ENCODE measurements around the gene KRTAP10-4.

Gene KRTAP10-4

DNA sequence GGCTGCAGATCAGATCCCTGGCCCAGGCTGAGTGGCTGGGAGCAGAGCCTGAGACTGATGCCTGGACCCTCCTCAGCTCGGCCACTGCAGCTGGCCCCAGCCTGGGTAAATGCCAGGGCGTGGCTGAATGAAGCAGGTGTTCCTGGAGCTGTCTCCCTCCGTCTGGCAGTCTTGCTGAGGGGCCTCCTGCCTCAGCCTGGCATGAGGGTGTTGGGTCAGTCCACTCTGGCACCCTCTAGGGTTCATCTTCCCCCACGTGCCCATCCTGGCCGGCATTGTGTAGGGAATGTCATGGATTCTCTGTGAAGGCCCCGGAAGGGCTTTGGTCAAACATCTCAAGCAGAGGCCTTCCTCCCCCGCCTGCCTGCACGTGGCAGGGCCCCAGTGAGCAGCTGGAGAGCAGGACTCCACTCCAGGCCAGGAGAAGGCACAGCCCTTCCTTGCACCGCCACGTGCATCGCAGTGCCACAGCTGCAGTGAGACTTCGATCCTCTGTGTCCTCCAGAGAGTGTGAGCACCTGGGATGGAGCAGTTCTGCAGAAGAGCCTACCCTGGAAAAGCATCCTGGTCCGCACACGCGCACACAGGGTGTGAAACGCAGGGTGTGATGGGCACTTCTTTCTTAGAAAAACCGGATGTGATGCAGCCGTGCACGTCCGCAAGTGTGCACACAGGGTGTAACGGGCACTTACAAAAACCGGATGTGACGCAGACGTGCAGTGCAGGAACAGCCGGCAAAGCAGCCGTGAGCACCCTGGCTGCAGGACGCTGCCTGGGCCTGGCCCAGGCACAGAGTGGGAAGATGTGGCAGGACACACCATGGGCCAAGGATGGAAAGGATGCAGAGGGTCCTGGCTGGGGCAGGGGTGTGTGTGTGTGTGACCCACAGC, 4.6 kb upstream of the KRTAP10-4 start:
- H3K36me3 ChIP-seq = no peaks in the 10 kb centered on the region
- H3K27me3 ChIP-seq = peaks cover 12% of the 10 kb centered on the region
- no peaks in the 10 kb centered on the region for H3K9me3 ChIP-seq
- H3K4me1 ChIP-seq (ENCODE audit: control insufficient read depth in 1 of 2, insufficient read depth in 1 of 2, low read depth in 1 of 2, low read length in 1 of 2) = peaks cover 0 to 5% of the 10 kb centered on the region in 2 experiments
- H3K4me3 ChIP-seq (ENCODE audit: low read depth in 1 of 2, low read length in 1 of 2) = no peak overlapping the region
- no peak overlapping the region for H3K27ac ChIP-seq
- TF ChIP-seq, protein P1, sequence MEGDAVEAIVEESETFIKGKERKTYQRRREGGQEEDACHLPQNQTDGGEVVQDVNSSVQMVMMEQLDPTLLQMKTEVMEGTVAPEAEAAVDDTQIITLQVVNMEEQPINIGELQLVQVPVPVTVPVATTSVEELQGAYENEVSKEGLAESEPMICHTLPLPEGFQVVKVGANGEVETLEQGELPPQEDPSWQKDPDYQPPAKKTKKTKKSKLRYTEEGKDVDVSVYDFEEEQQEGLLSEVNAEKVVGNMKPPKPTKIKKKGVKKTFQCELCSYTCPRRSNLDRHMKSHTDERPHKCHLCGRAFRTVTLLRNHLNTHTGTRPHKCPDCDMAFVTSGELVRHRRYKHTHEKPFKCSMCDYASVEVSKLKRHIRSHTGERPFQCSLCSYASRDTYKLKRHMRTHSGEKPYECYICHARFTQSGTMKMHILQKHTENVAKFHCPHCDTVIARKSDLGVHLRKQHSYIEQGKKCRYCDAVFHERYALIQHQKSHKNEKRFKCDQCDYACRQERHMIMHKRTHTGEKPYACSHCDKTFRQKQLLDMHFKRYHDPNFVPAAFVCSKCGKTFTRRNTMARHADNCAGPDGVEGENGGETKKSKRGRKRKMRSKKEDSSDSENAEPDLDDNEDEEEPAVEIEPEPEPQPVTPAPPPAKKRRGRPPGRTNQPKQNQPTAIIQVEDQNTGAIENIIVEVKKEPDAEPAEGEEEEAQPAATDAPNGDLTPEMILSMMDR (IDR thresholded peaks at IDR 0.05) = no peak

DNA sequence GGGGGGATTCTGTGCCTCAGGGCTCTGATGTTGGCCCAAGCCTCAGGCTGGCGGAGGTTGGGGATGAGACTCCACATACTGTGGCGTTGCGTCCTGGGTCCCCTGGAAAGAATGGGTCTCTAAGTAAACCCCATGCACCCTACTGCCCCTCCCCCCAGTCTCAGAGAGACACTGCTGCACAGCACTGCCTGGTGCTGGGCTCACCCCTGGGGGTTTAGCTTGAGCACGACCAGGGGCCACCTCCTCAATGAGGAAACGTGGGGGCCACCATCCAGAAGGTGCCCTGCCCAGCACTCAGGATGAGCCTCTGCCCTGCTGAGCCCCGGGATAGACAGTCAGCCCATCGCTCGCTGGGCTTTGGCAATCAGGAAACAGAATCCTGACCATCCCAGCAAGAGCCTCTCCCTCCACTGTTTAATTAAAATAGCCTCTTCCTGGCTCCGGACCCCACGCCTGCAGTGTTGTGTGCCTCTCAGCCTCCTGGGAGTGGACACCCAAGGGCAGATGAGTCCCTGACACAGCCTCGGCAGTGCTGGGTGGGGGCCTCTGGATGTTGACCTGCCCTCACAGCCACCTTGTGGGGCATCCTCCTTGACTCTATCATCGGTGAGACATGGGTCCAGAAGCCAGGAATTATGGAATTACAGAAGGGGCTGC, 3.5 kb upstream of the KRTAP10-4 start:
- TF ChIP-seq, protein P1 (IDR thresholded peaks at IDR 0.05) = no peak
- H3K27ac ChIP-seq = no peak overlapping the region
- no peaks in the 10 kb centered on the region for H3K9me3 ChIP-seq
- no peak overlapping the region for H3K4me3 ChIP-seq (ENCODE audit: low read depth in 1 of 2, low read length in 1 of 2)
- no peaks in the 10 kb centered on the region for H3K36me3 ChIP-seq
- peaks cover 20% of the 10 kb centered on the region for H3K27me3 ChIP-seq
- H3K4me1 ChIP-seq (ENCODE audit: control insufficient read depth in 1 of 2, insufficient read depth in 1 of 2, low read depth in 1 of 2, low read length in 1 of 2) = peaks cover 0 to 5% of the 10 kb centered on the region in 2 experiments

DNA sequence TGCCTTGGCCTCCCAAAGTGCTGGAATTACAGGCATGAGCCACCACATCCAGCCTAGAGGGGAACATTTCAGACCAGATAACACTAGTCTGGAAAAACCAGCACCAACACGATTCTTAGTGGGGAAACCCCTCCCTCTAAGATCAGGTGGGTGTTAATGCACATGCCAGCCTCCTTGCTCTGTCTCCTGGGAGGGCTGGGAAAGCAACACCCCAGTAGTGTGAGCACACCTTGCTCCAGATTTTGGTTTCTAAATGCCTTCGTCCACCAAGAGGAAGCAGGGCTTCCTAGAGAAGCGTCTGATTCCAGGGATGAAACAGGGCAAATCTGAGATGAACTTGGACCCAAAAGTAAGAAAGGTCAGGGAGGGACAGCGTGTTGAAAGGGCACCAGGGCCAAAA, 2.2 kb upstream of the KRTAP10-4 start:
- H3K4me3 ChIP-seq (ENCODE audit: low read depth in 1 of 2, low read length in 1 of 2) = no peak overlapping the region
- no peaks in the 10 kb centered on the region for H3K36me3 ChIP-seq
- peaks cover 22% of the 10 kb centered on the region for H3K27me3 ChIP-seq
- no peak overlapping the region for H3K27ac ChIP-seq
- H3K9me3 ChIP-seq = no peaks in the 10 kb centered on the region
- TF ChIP-seq, protein P1 (IDR thresholded peaks at IDR 0.05) = no peak
- H3K4me1 ChIP-seq (ENCODE audit: control insufficient read depth in 1 of 2, insufficient read depth in 1 of 2, low read depth in 1 of 2, low read length in 1 of 2) = peaks cover 0 to 3% of the 10 kb centered on the region in 2 experiments

DNA sequence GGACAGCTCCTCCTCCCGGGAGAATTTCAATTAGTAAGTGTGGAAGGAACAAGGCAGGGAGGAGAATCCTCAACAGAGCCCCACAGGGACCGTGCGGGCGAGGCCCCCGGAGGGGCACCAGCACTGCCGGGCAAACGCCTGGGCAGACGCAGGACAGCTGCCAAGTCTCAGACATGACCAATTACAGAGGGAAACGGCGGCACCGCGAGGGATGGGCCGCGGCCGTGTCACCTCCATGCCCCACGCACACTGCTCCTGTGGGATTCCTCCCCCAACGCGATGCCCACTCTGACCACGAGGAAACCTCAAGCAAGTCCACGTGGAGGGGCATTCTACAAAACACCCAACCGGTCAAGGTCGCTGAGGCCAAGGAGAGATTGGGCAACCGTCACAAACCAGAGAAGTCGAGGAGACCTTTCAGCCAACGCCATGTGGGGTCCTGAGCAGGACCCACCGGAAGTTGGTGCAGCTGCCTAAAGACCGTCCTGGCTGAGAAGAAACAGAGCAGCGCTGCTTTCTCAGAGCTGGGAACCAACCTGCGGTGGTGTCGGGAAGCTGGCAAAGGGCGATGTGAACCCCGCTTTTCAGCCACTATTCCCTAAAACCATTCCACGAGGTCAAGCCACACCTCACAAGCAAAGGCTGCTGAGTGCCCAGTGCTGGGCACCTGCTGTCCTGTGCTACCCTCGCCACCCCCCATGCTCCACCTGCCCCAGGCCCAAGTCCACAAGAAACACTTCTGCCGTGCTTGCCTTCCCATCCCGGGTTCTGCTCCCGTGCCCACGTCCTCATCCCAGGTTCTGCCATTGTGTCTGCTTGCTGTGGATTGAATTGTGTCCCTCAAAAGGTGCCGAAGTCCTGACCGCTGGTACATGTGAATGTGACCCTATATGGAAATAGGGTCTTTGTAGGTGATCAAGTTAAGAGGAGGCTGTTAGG, 1.4 kb upstream of the KRTAP10-4 start:
- H3K4me1 ChIP-seq (ENCODE audit: control insufficient read depth in 1 of 2, insufficient read depth in 1 of 2, low read depth in 1 of 2, low read length in 1 of 2) = no peaks in the 10 kb centered on the region
- H3K27me3 ChIP-seq = peaks cover 22% of the 10 kb centered on the region
- H3K27ac ChIP-seq = no peak overlapping the region
- H3K4me3 ChIP-seq (ENCODE audit: low read depth in 1 of 2, low read length in 1 of 2) = no peak overlapping the region
- H3K9me3 ChIP-seq = no peaks in the 10 kb centered on the region
- no peaks in the 10 kb centered on the region for H3K36me3 ChIP-seq
- TF ChIP-seq, protein P1 (IDR thresholded peaks at IDR 0.05) = no peak

DNA sequence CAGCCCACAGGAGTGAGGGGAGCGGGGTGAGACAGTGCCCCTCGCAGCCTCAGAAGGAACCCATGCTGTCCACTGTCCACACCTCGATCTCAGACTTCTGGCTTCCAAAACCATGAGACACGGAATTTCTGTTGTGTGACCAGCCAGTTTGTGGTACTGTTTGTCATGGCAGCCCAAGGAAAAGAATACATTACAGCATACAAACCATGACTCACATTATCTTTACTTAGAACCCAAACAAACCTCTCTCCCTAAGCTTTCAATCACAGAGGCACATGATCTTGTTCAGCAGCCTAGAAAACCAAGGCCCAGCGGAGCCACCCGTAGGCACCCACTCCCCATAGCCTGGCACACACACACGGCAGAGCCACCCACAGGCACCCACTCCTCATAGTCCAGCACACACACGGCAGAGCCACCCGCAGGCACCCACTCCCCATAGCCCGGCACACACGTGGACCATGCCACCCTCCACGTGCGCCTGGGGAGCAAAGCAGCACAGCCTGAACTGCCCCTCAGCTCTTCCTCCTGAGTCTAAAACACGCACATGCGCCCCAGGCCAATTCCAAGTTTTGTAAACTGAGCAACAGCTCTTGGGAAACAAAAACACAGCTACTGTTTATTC, 458 bp upstream of the KRTAP10-4 start:
- Histone ChIP-seq H3K4me1 (ENCODE audit: control insufficient read depth in 1 of 2, insufficient read depth in 1 of 2, low read depth in 1 of 2, low read length in 1 of 2) (no peaks in the 10 kb centered on the region), H3K27me3 (peaks cover 22% of the 10 kb centered on the region), H3K27ac (no peak overlapping the region), H3K9me3 (no peaks in the 10 kb centered on the region), H3K36me3 (no peaks in the 10 kb centered on the region), H3K4me3 (ENCODE audit: low read depth in 1 of 2, low read length in 1 of 2) (no peak overlapping the region)
- TF ChIP-seq, protein P1 (IDR thresholded peaks at IDR 0.05) = no peak
